D721Med (cell line): Measurements from ENCODE around the gene RSU1.
A peak's percentile ranks its signal among the peaks of the same experiment; 100 is the strongest.

Experiments
- DNase-seq: peaks from one replicate; pipeline ENCODE4 v3.0.0; 2011; ENCODE audit warnings: low spot score; ENCODE audit not compliant: insufficient read length
- FAIRE-seq: peaks from 2 replicates; lab custom pipeline; 2011; peaks lifted over from hg19 to GRCh38; lab: Jason Lieb, UNC
- TF ChIP-seq, protein P1 (sequence below): IDR thresholded peaks from 2 replicates; pipeline ENCODE4 v1.5.1; 2012; ENCODE audit warnings: mild to moderate bottlenecking, control low read depth; ENCODE audit not compliant: insufficient read depth; ENCODE audit errors: missing control alignments

Gene RSU1

DNA sequence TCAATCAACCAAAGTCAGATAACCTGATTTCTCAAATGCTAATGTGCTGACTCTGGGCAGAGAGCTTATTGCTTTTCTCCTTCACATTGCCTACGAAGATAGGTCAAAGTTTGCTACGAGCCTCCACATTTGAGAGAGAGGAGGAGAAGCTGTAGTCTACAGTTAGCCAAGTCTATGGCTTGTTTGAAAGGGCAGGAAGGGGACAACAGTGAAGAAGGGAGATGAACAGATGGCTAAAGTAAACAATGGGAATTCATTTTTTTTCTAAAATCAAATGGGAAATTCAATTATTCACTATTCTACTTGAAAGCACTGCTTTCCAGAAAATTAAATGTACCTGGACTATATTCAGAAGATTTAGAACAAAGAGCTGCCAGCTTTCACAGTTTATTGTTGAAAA lies 168.9 kb downstream of the RSU1 start:
- DNase-seq, result no peak
- FAIRE-seq, result no peak
- TF ChIP-seq, protein P1, sequence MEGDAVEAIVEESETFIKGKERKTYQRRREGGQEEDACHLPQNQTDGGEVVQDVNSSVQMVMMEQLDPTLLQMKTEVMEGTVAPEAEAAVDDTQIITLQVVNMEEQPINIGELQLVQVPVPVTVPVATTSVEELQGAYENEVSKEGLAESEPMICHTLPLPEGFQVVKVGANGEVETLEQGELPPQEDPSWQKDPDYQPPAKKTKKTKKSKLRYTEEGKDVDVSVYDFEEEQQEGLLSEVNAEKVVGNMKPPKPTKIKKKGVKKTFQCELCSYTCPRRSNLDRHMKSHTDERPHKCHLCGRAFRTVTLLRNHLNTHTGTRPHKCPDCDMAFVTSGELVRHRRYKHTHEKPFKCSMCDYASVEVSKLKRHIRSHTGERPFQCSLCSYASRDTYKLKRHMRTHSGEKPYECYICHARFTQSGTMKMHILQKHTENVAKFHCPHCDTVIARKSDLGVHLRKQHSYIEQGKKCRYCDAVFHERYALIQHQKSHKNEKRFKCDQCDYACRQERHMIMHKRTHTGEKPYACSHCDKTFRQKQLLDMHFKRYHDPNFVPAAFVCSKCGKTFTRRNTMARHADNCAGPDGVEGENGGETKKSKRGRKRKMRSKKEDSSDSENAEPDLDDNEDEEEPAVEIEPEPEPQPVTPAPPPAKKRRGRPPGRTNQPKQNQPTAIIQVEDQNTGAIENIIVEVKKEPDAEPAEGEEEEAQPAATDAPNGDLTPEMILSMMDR, result no peak

DNA sequence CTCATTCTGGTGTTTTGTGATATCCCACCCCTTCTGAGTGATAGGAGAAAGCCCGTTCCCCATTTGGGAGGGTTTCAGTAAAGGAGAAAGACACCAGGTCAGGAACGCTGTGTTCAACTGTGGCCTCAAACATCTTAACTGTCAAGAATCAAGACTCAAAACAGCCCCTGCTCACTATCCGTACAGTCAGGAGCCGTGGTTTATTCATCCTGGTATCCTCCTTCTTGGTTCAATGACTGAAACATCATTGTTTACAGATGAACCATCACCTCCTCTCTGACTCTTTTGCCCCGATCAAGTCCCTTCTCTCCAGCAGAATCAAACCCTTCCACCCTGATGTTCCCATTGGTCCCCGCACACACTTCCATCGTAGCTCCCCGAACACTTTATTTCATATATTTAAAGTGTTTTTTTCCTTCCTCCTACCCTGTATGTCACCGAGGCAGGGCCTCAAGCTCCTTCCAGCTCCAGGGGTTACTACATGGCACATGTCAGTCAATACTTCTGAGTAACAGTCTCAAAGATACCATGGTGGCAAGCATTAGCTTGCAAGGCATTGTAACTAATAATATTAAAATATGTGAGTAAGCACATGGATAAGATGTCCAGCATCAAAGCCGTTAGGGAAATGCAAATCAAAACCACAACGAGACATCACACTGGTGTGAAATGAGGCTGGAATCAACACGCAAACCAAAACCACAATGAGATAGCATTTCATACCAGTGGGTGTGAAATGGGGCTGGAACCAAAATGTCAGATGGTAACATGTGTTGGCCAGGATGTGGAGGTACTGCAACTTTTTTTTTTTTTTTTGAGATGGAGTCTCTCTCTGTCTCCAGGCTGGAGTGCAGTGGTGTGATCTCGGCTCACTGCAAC lies 170.8 kb downstream of the RSU1 start:
- DNase-seq (no peak), FAIRE-seq (no peak)
- TF ChIP-seq, protein P1, result no peak

DNA sequence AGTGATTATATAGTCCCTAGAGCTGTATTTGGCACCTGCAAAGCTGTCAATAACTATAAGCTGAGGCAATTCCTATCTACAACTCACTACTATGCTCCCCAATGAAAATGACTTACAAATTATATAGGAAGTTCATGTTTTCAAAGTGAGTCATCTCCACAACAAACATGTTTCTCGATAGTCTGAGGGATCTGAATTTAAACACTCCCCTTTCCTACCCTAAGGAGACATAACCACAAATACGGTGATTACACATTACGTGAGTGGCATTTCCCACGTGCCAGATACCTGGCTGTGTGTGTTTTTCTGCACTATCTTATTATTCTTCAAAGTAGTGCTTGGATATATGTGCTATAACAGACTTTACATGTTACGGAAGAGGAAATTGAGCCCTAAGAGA lies 173.1 kb downstream of the RSU1 start:
- FAIRE-seq (peak; percentile 48), DNase-seq (no peak)
- TF ChIP-seq, protein P1, result no peak

DNA sequence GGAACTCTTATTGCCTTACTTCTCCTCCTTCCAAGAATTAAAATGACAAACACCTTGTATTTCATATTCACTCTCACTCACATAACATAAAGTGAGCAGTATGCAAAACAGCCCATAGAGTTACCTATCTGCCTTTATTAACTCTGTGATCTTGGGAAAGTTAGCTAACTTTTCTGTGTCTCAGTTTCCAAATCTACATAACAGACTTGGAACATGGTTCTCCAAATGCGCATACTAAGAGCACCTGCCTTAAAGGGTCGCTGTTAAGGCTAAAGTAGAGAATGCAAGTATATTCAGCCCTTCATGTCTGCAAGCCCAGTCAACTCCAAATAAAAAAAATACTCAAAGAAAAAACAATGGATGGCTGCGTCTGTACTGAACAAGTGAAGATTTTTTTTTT lies 173.7 kb downstream of the RSU1 start:
- FAIRE-seq (no peak), DNase-seq (no peak)
- TF ChIP-seq, protein P1, result no peak

DNA sequence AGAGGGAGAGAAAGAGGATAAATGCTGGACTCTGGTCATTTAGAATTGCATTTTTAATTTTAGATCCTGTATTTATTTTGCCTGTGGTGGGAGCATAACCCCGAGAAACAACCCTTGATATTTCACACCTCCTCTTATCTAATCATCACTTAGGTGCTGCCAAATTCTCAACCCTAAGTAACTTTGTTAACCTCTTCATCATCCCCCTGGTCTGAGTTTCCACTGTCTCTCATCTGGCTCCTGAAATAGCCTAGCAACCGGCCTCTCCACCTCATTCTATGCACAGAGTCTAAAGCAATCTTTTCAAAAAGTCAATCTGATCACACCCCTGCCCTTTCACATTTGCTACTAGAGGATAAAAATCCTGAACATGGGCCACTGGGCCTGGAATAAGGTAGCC lies 177.1 kb downstream of the RSU1 start:
- TF ChIP-seq, protein P1, result no peak
- DNase-seq, result no peak

DNA sequence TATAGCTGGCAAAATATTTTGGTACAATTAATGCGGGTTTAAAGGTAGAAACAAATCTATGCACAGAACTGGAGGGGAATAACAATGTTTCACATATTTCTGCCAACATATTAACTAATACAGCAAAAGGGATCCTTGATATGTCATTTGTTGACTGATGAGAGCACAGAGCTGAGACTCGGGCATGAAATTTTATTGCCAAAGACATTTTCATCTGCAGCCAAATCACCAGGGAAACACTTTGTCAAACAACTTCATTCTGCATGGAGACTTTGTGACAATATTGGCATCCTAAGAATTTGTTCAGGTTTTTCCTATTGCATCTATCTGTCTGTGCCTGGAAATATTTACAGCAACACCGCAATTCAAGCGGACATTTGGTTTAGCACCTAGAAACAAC lies 177.8 kb downstream of the RSU1 start:
- TF ChIP-seq, protein P1, result no peak
- DNase-seq, result no peak

More for the DNA sequence above, 177.1 kb downstream of the RSU1 start:
- FAIRE-seq, result no peak

DNA sequence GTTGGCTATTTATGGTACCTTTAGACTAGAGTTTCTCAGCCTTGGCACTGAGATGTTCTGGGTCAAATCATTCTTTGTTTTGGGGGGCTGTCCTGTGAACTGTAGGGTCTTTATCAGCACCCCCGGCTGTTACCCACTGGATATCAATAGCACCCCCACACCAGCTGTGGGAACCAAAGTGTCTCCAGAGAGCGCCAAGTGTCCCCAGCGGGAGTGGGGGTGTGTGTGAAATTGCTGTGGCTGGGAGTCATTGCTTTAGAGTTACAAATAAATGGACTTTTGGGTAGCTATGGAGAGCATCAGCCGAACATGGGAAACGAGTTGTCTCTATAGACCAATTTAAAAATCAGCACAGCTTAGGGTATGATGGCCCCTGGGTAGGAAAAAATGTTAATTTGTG lies 184.2 kb downstream of the RSU1 start:
- TF ChIP-seq, protein P1, result no peak
- DNase-seq (no peak), FAIRE-seq (no peak)

More for the DNA sequence above, 177.8 kb downstream of the RSU1 start:
- no peak for FAIRE-seq
